GM12878 (cell line): Measurements from ENCODE around the gene C1QTNF1. TPM values are rescaled to one million over a fixed set of nuclear protein-coding genes. Genes with fewer than 3 reads are reported as not detected.
A peak's percentile ranks its signal among the peaks of the same experiment; 100 is the strongest.

Source experiments
- ATAC-seq: fragments of 200-7000 bp; cut with Tn5 transposase; 3 replicates; pipeline ENCODE4 v1.9.1; 2020; ENCODE audit warnings: mild to moderate bottlenecking, moderate library complexity
- BruUV-seq: library from RNA; stranded (reverse); fragments of 400-500 nt; replicated peaks from 2 replicates; lab custom pipeline; 2021; lab: Mats Ljungman, UMichigan
- CTCF ChIA-PET: fragments of 300-600 bp; sonication (Branson Sonifier 250); formaldehyde crosslinking; extraction: SDS; loops from one replicate; lab custom pipeline; 2021; ENCODE audit warnings: inconsistent platforms; lab: Yijun Ruan, JAX
- POLR2A ChIA-PET: fragments of 350-600 bp; formaldehyde crosslinking; extraction: SDS; loops from one replicate; lab custom pipeline; 2021; ENCODE audit warnings: inconsistent platforms; lab: Charles Lee
- RAD21 ChIA-PET: fragments of 300-600 bp; sonication (Branson Sonifier 250); formaldehyde crosslinking; loops from one replicate; lab custom pipeline; 2023; ENCODE audit warnings: antibody characterized with exemption; ENCODE audit not compliant: unreplicated experiment; lab: Charles Lee
- SMC1A ChIA-PET: fragments of 300-600 bp; sonication (Branson Sonifier 250); formaldehyde crosslinking; loops from one replicate; lab custom pipeline; 2023; ENCODE audit not compliant: unreplicated experiment, uncharacterized antibody; lab: Charles Lee
- DNase-seq: peaks from one replicate; pipeline ENCODE4 v3.0.0-alpha.2; 2011; ENCODE audit warnings: low read depth, low spot score
- FAIRE-seq: peaks from 3 replicates; lab custom pipeline; 2011; peaks lifted over from hg19 to GRCh38; lab: Jason Lieb, UNC
- H2AFZ ChIP-seq: 2 replicates; pipeline ENCODE4 v1.6.0; 2011; ENCODE audit warnings: low read depth, low read length, control low read depth; ENCODE audit not compliant: control insufficient read depth
- H3K27ac ChIP-seq: 2 replicates; pipeline ENCODE4 v1.5.1; 2011; ENCODE audit warnings: control low read depth; ENCODE audit not compliant: control insufficient read depth, insufficient read depth
- H3K27me3 ChIP-seq, 2 experiments: replicated peaks in 1 of 2; 2 replicates each; pipeline versions ENCODE4 v1.6.0 to v1.6.1; 2011; ENCODE audit warnings: low read length in 1 of 2; ENCODE audit not compliant: control insufficient read depth in 2 of 2, insufficient read depth in 2 of 2
- H3K36me3 ChIP-seq, 2 experiments: 2 replicates each; pipeline ENCODE4 v1.5.1; 2011; ENCODE audit warnings: low read length in 1 of 2; ENCODE audit not compliant: control insufficient read depth in 2 of 2, insufficient read depth in 2 of 2
- H3K4me1 ChIP-seq: 2 replicates; pipeline ENCODE4 v1.6.1; 2011; ENCODE audit warnings: mild to moderate bottlenecking, low read length, moderate library complexity, mixed read lengths; ENCODE audit not compliant: control insufficient read depth, insufficient read depth
- H3K4me2 ChIP-seq: 2 replicates; pipeline ENCODE4 v1.6.0; 2011; ENCODE audit warnings: control low read depth; ENCODE audit not compliant: control insufficient read depth, insufficient read depth
- H3K4me3 ChIP-seq: fragments of 200-600 bp; sonication (generic); 2 replicates; pipeline ENCODE4 v1.5.1; 2016
- H3K79me2 ChIP-seq: 2 replicates; pipeline ENCODE4 v1.6.0; 2011; ENCODE audit warnings: low read length; ENCODE audit not compliant: control insufficient read depth, insufficient read depth
- H3K9ac ChIP-seq: 2 replicates; pipeline ENCODE4 v1.8.0; 2011; ENCODE audit warnings: low read length, control low read depth, mixed read lengths; ENCODE audit not compliant: control insufficient read depth, insufficient read depth
- H3K9me3 ChIP-seq: replicated peaks from 3 replicates; pipeline ENCODE4 v1.5.1; 2011; ENCODE audit warnings: mild to moderate bottlenecking, low read length; ENCODE audit not compliant: control insufficient read depth, insufficient read depth
- H4K20me1 ChIP-seq: 2 replicates; pipeline ENCODE4 v1.6.0; 2011; ENCODE audit not compliant: control insufficient read depth, insufficient read depth
- E2F8 ChIP-seq: fragments of 450-650 bp; IDR thresholded peaks from 2 replicates; pipeline ENCODE4 v1.6.1; 2018; ENCODE audit warnings: mild to moderate bottlenecking, low read depth, moderate library complexity; ENCODE audit not compliant: partially characterized antibody
- POLR2A ChIP-seq: IDR thresholded peaks from 2 replicates; pipeline ENCODE4 v1.6.1; 2011; ENCODE audit warnings: low read depth, mild to moderate bottlenecking, low read length
- WGBS: methylation state at CpG from one replicate; pipeline ENCODE4 v1.1.6; 2016; ENCODE audit warnings: low lambda C conversion rate; ENCODE audit not compliant: insufficient replicate concordance, insufficient coverage; ENCODE audit errors: missing lambda C conversion rate; 5-methylcytosine and 5-hydroxymethylcytosine counted together
- in situ Hi-C: fragments of 300-500 bp; cut with MboI; formaldehyde crosslinking; loops from 9 replicates; pipeline ENCODE4 v1.14.3; 2018; ENCODE audit warnings: mixed read lengths
- intact Hi-C: fragments of 100-400 bp; cut with micrococcal nuclease; formaldehyde crosslinking; loops from one replicate; pipeline ENCODE4 v1.14.2; 2022; ENCODE audit not compliant: unreplicated experiment
- polyA plus RNA-seq, 11 experiments: library from polyadenylated mRNA; depleted of rRNA in 4 of 11; unstranded in 6 of 11; stranded (reverse) in 5 of 11; fragments of >200 nt; fragmentation: Nextera tagmentation in 4 of 11; fragmentation: Illumina TruSeq in 1 of 11; extraction: Ambion mirVana in 4 of 11; extraction: Trizol in 1 of 11; gene quantifications; 1 replicate in 1 of 11; 2 replicates in 10 of 11; pipeline versions ENCODE4 v1.2.1 to v1.2.3, GENCODE V29; 2011 to 2016; ENCODE audit warnings: inconsistent platforms in 2 of 11, missing spikeins in 2 of 11, low read depth in 1 of 11
- total RNA-seq, 4 experiments: library from RNA; depleted of rRNA in 3 of 4; stranded (reverse); fragments of >200 nt in 3 of 4; fragmentation: Illumina TruSeq in 1 of 4; extraction: Trizol in 1 of 4; gene quantifications; 2 replicates each; pipeline versions ENCODE4 v1.2.1 to v1.2.3, GENCODE V29; 2013 to 2021

Gene C1QTNF1
- total and polyA plus RNA-seq, 10 of the 15 experiments (the other 5 are each of a cell fraction or from before 2014, with no cell fraction given) = 0.05 to 1.1 (median 0.15) TPM; not detected in 4

- H3K27ac ChIP-seq = no peak overlapping the region
- BruUV-seq = no TSS peak
- H2AFZ ChIP-seq = no peak overlapping the region
- H3K4me3 ChIP-seq = no peak overlapping the region
- H4K20me1 ChIP-seq = peaks cover 3% of the 10 kb centered on the region; the same call in 1 of the 2 replicates
- POLR2A ChIA-PET = no interaction called here
- DNase-seq (no peak), FAIRE-seq (no peak), ATAC-seq (no peak)
- H3K27me3 ChIP-seq = no peaks in the 10 kb centered on the region
- RAD21 ChIA-PET = interaction anchor here (5.5 kb wide), 1 partner anchor 307 kb away, joined by 41 read pairs; no protein-coding TSS in a partner anchor
- H3K9ac ChIP-seq = no peak overlapping the region
- H3K4me2 ChIP-seq = no peak overlapping the region
- peaks cover 0 to 4% of the 10 kb centered on the region in 2 experiments; a peak in 3 of 4 replicates for H3K36me3 ChIP-seq
- in situ Hi-C loops = no loop called here
- 85% methylated on average over 27 of the region's 30 CpGs for WGBS
- SMC1A ChIA-PET = interaction anchor here (0.9 to 1.5 kb wide), 2 partner anchors 23 to 308 kb away, joined by 3 read pairs; no protein-coding TSS in a partner anchor
- H3K9me3 ChIP-seq = no peaks in the 10 kb centered on the region
- no peaks in the 10 kb centered on the region for H3K4me1 ChIP-seq
- CTCF ChIA-PET = interaction anchor here (1.1 to 1.5 kb wide), 6 partner anchors 11 to 307 kb away, joined by 3 to 8 read pairs (median 4); partner anchors contain the start of gene ENGASE
- TF ChIP-seq POLR2A = 0 out of 2 replicates have a peak, but pooled peaks have one; percentile 5
- TF ChIP-seq E2F8 = no peak
- no peaks in the 10 kb centered on the region for H3K79me2 ChIP-seq
- intact Hi-C loops = no loop called here
Observed at GRCh38 chr17:79085154-79085920, 61.4 kb downstream of the C1QTNF1 start.
